H1 (cell line): ENCODE measurements around the gene TPPP3. TPM values are rescaled to one million over a fixed set of nuclear protein-coding genes. Genes with fewer than 3 reads are reported as not detected.

Source experiments
- CTCF ChIA-PET: fragments of 300-600 bp; sonication (Branson Sonifier 250); formaldehyde crosslinking; loops from one replicate; lab custom pipeline; 2021; ENCODE audit not compliant: partially characterized antibody; lab: Charles Lee
- POLR2A ChIA-PET: fragments of 300-600 bp; sonication (Branson Sonifier 250); formaldehyde crosslinking; loops from one replicate; lab custom pipeline; 2021; ENCODE audit warnings: inconsistent platforms; ENCODE audit not compliant: partially characterized antibody; lab: Charles Lee
- DNase-seq, 2 experiments: peaks; one replicate each; pipeline versions ENCODE4 v3.0.0 to v3.0.0-alpha.2; 2010 to 2022; ENCODE audit warnings: low spot score in 2 of 2, low read depth in 1 of 2, mixed read lengths in 1 of 2
- FAIRE-seq: peaks from 2 replicates; lab custom pipeline; 2011; peaks lifted over from hg19 to GRCh38; lab: Jason Lieb, UNC
- H2AFZ ChIP-seq: 2 replicates; pipeline ENCODE4 v1.8.1; 2012; ENCODE audit warnings: low read length, inconsistent platforms
- H2AK5ac ChIP-seq: 2 replicates; pipeline ENCODE4 v1.6.1; 2013; ENCODE audit warnings: low read depth, low read length
- H2BK120ac ChIP-seq: replicated peaks from 2 replicates; pipeline ENCODE3; 2013; ENCODE audit warnings: low read depth, low read length, inconsistent platforms
- H2BK12ac ChIP-seq: 2 replicates; pipeline ENCODE4 v1.6.1; 2013; ENCODE audit warnings: low read depth, low read length
- H2BK15ac ChIP-seq: 2 replicates; pipeline ENCODE4 v1.6.1; 2013; ENCODE audit warnings: low read length
- H2BK20ac ChIP-seq: 2 replicates; pipeline ENCODE4 v1.6.1; 2013; ENCODE audit warnings: low read length
- H2BK5ac ChIP-seq: 2 replicates; pipeline ENCODE4 v1.6.1; 2013; ENCODE audit warnings: low read depth, low read length
- H3K14ac ChIP-seq: 2 replicates; pipeline ENCODE4 v1.6.1; 2013; ENCODE audit warnings: inconsistent platforms; ENCODE audit not compliant: insufficient read length
- H3K18ac ChIP-seq: 2 replicates; pipeline ENCODE4 v1.6.1; 2013; ENCODE audit warnings: low read length; ENCODE audit errors: extremely low read depth
- H3K23ac ChIP-seq: 2 replicates; pipeline ENCODE4 v1.6.1; 2013; ENCODE audit warnings: inconsistent platforms; ENCODE audit not compliant: insufficient read length
- H3K23me2 ChIP-seq: 2 replicates; pipeline ENCODE4 v1.6.1; 2013; ENCODE audit warnings: low read depth, low read length
- H3K27ac ChIP-seq: 2 replicates; pipeline ENCODE4 v1.6.1; 2011; ENCODE audit warnings: low read depth, low read length, inconsistent platforms
- H3K27me3 ChIP-seq, 4 experiments: replicated peaks in 1 of 4; 1 replicate in 1 of 4; 2 replicates in 3 of 4; pipeline versions ENCODE4 v1.6.1 to v1.8.1; 2011 to 2013; ENCODE audit warnings: low read length in 3 of 4, mild to moderate bottlenecking in 3 of 4, inconsistent platforms in 2 of 4, mixed read lengths in 2 of 4, moderate library complexity in 1 of 4; ENCODE audit not compliant: control insufficient read depth in 3 of 4, insufficient read depth in 3 of 4; ENCODE audit errors: extremely low read depth in 1 of 4
- H3K36me3 ChIP-seq, 4 experiments: 2 replicates each; pipeline versions ENCODE4 v1.6.1 to v1.8.1; 2011 to 2013; ENCODE audit warnings: mild to moderate bottlenecking in 4 of 4, low read length in 3 of 4, moderate library complexity in 2 of 4, control low read depth in 1 of 4, inconsistent platforms in 1 of 4; ENCODE audit not compliant: insufficient read depth in 4 of 4, control insufficient read depth in 2 of 4
- H3K4ac ChIP-seq: replicated peaks from 2 replicates; pipeline ENCODE3; 2013; ENCODE audit warnings: low read length, low read depth, mixed read lengths, inconsistent platforms; ENCODE audit not compliant: insufficient read length
- H3K4me1 ChIP-seq, 4 experiments: replicated peaks in 1 of 4; 1 replicate in 1 of 4; 2 replicates in 3 of 4; pipeline versions ENCODE4 v1.6.1 to v1.8.1; 2011 to 2013; ENCODE audit warnings: low read length in 3 of 4, inconsistent platforms in 2 of 4, mixed read lengths in 1 of 4; ENCODE audit not compliant: insufficient read depth in 4 of 4, control insufficient read depth in 3 of 4
- H3K4me2 ChIP-seq, 2 experiments: 2 replicates each; pipeline versions ENCODE4 v1.6.1 to v1.8.1; 2011 to 2013; ENCODE audit warnings: low read depth in 2 of 2, low read length in 2 of 2, control low read depth in 1 of 2, inconsistent platforms in 1 of 2, mild to moderate bottlenecking in 1 of 2; ENCODE audit not compliant: insufficient read depth in 1 of 2
- H3K4me3 ChIP-seq, 4 experiments: fragments of 200-600, 300-600 bp in 1 of 4; sonication (generic), shearing (Covaris generic), sonication (Bioruptor Twin) in 1 of 4; 2 replicates each; pipeline versions ENCODE4 v1.5.1 to v1.8.1; 2011 to 2016; ENCODE audit warnings: low read length in 4 of 4, low read depth in 3 of 4, control low read depth in 2 of 4, inconsistent platforms in 2 of 4, mild to moderate bottlenecking in 2 of 4, mixed read lengths in 1 of 4, moderate library complexity in 1 of 4; ENCODE audit not compliant: insufficient read depth in 2 of 4; ENCODE audit errors: extremely low read depth in 1 of 4
- H3K56ac ChIP-seq: replicated peaks from 2 replicates; pipeline ENCODE3; 2013; ENCODE audit warnings: low read depth, mild to moderate bottlenecking, mixed read lengths, low read length, inconsistent platforms; ENCODE audit not compliant: insufficient read length
- H3K79me1 ChIP-seq: 2 replicates; pipeline ENCODE4 v1.6.1; 2013; ENCODE audit warnings: low read depth, low read length, control low read depth
- H3K79me2 ChIP-seq, 2 experiments: 2 replicates each; pipeline versions ENCODE4 v1.6.1 to v1.8.1; 2012 to 2013; ENCODE audit warnings: low read length in 2 of 2, mild to moderate bottlenecking in 2 of 2, inconsistent platforms in 1 of 2; ENCODE audit not compliant: insufficient read depth in 2 of 2, control insufficient read depth in 1 of 2
- H3K9ac ChIP-seq, 4 experiments: replicated peaks in 1 of 4; 1 replicate in 1 of 4; 2 replicates in 3 of 4; pipeline versions ENCODE4 v1.6.1 to v1.8.1; 2011 to 2013; ENCODE audit warnings: low read depth in 3 of 4, low read length in 3 of 4, control low read depth in 2 of 4, mild to moderate bottlenecking in 2 of 4, moderate library complexity in 2 of 4, inconsistent platforms in 1 of 4; ENCODE audit errors: extremely low read depth in 1 of 4
- H3K9me3 ChIP-seq, 2 experiments: 2 replicates each; pipeline versions ENCODE4 v1.6.1 to v1.8.1; 2012 to 2013; ENCODE audit warnings: mild to moderate bottlenecking in 2 of 2, moderate library complexity in 2 of 2, control low read depth in 1 of 2, inconsistent platforms in 1 of 2, low read depth in 1 of 2, low read length in 1 of 2, mixed read lengths in 1 of 2; ENCODE audit not compliant: insufficient read depth in 2 of 2
- H4K20me1 ChIP-seq, 2 experiments: replicated peaks in 1 of 2; 2 replicates each; pipeline versions ENCODE3 to v1.8.1; 2011 to 2013; ENCODE audit warnings: inconsistent platforms in 2 of 2, low read length in 2 of 2, mild to moderate bottlenecking in 1 of 2; ENCODE audit not compliant: insufficient read depth in 2 of 2, control insufficient read depth in 1 of 2
- H4K5ac ChIP-seq: 2 replicates; pipeline ENCODE4 v1.6.1; 2013; ENCODE audit warnings: low read length, low read depth, mixed read lengths, inconsistent platforms; ENCODE audit not compliant: insufficient read length
- H4K8ac ChIP-seq: 2 replicates; pipeline ENCODE4 v1.8.0; 2013; ENCODE audit warnings: mild to moderate bottlenecking, moderate library complexity, low read length, inconsistent platforms; ENCODE audit not compliant: insufficient read depth; ENCODE audit errors: extremely low read depth
- H4K91ac ChIP-seq: replicated peaks from 2 replicates; pipeline ENCODE3; 2013; ENCODE audit warnings: low read length, mixed read lengths, inconsistent platforms; ENCODE audit not compliant: insufficient read length
- ASH2L ChIP-seq: fragments of 200-600, 300-600 bp; sonication (generic); IDR thresholded peaks from one replicate; pipeline ENCODE4 v1.7.1; 2017; ENCODE audit warnings: low read length
- BCL11A ChIP-seq, 2 experiments: IDR thresholded peaks; one replicate each; pipeline ENCODE4 v1.6.1; 2011; ENCODE audit warnings: low read depth in 2 of 2, low read length in 2 of 2, mild to moderate bottlenecking in 2 of 2
- BRCA1 ChIP-seq: IDR thresholded peaks from 2 replicates; pipeline ENCODE4 v1.6.1; 2012; ENCODE audit warnings: low read depth, low read length, improper control_type of control experiment
- CBX5 ChIP-seq: fragments of 300-800, 300-1000 bp; sonication (generic); IDR thresholded peaks from 2 replicates; pipeline ENCODE4 v1.7.1; 2016; ENCODE audit warnings: antibody characterized with exemption, low read length, low read depth
- GTF2F1 ChIP-seq: IDR thresholded peaks from 2 replicates; pipeline ENCODE4 v1.6.1; 2012; ENCODE audit warnings: low read depth, low read length, improper control_type of control experiment, borderline replicate concordance
- KDM4A ChIP-seq: IDR thresholded peaks from one replicate; pipeline ENCODE4 v1.7.1; 2012; ENCODE audit warnings: low read depth, mild to moderate bottlenecking, moderate library complexity, low read length, inconsistent platforms; ENCODE audit not compliant: severe bottlenecking
- RFX5 ChIP-seq: IDR thresholded peaks from 2 replicates; pipeline ENCODE4 v1.6.1; 2011; ENCODE audit warnings: low read depth, low read length, improper control_type of control experiment, borderline replicate concordance
- RNF2 ChIP-seq: fragments of 200-900, 300-1000 bp; sonication (generic); IDR thresholded peaks from 2 replicates; pipeline ENCODE4 v1.7.1; 2016; ENCODE audit warnings: borderline replicate concordance, low read depth, mild to moderate bottlenecking, antibody characterized with exemption, low read length; ENCODE audit not compliant: poor library complexity, severe bottlenecking; ENCODE audit errors: missing control alignments
- SP2 ChIP-seq: IDR thresholded peaks from 2 replicates; pipeline ENCODE4 v1.6.1; 2012; ENCODE audit warnings: mild to moderate bottlenecking, low read length, inconsistent platforms
- TBP ChIP-seq: IDR thresholded peaks from 2 replicates; pipeline ENCODE4 v1.6.1; 2011; ENCODE audit warnings: low read depth, low read length, improper control_type of control experiment
- WGBS, 2 experiments: shearing (Covaris generic) in 1 of 2; methylation state at CpG; one replicate each; pipeline versions ENCODE4 v1.1.6 to v1.1.7; 2013 to 2015; ENCODE audit warnings: low lambda C conversion rate in 2 of 2, mixed read lengths in 2 of 2, inconsistent platforms in 1 of 2, low coverage in 1 of 2, missing lambda C conversion rate in 1 of 2; ENCODE audit not compliant: insufficient replicate concordance in 2 of 2, insufficient coverage in 1 of 2, insufficient read length in 1 of 2; ENCODE audit errors: extremely low coverage in 1 of 2, missing lambda C conversion rate in 1 of 2; 5-methylcytosine and 5-hydroxymethylcytosine counted together
- polyA plus RNA-seq, 7 experiments: library from polyadenylated mRNA; depleted of rRNA in 3 of 7; stranded (reverse) in 5 of 7; unstranded in 2 of 7; fragments of >200 nt in 5 of 7; fragments of 200-250 nt in 2 of 7; gene quantifications; 1 replicate in 5 of 7; 2 replicates in 1 of 7; 4 replicates in 1 of 7; pipeline versions ENCODE4 v1.2.1 to v1.2.3, GENCODE V29; 2011 to 2013; ENCODE audit warnings: missing spikeins in 2 of 7, mixed read lengths in 2 of 7
- total RNA-seq: library from RNA; stranded (reverse); fragmentation: NEBNext Ultra II Directional; extraction: Animal tissue kit (Norgen Biotek cat#: 25700); gene quantifications from 2 replicates; pipeline ENCODE4 v1.2.1, GENCODE V29; 2021

Gene TPPP3
- total and polyA plus RNA-seq, 2 of the 8 experiments (the other 6 are each of a cell fraction or from before 2014, with no cell fraction given) = 0.77 to 1.0 TPM

DNA sequence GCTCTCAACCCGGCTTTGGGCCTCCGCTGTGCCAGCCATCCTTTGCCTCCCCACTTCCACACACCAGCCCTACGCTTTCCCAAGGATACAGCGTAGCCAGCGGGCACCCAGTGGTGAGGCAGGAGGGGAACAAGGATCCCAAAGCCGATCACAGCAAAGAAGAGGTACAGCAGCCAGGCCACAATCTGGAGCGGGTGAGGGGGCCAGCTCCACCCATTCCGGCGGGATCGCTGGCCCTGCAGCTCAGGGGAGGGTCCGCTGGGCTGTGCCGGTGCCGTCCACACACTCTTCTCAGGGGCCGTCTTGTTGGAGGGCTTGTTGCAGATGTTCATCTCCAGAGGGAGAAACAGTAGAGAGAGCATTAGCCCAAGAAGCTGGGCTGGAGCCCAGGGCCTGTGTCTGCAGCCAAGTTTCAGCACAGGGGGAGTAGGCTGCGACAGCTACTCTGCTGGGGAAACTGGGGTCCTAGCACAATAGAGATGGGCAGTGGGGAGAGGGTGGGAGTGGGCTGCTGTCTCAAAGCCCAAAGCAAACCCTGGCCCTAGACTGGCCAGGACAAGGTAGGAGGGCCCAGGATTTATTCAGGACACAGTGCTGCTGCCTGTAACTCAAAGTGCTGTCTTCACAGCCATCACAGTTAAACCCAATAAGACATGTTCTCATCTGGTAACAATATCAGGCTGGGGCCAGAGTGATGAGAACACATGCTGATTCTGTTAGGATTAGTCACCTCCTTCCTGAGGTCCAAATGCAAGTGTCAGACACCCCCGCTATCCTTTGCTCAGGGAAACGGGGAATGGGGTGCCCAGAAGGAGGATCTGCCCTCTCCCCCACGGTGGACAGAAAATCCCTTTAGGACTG is 13.0 kb upstream of the TPPP3 start:
- CTCF ChIA-PET = interaction anchor here (0.5 to 32.4 kb wide), 8 partner anchors 7 to 476 kb away, joined by 3 to 476 read pairs (median 6); partner anchors contain the start of genes TPPP3 and ZDHHC1
- no peak for TF ChIP-seq SP2
- no peak for TF ChIP-seq BCL11A (IDR thresholded peaks at IDR 0.05; ENCODE audit: low read depth in 2 of 2, low read length in 2 of 2)
- no peak for TF ChIP-seq BRCA1
- no peak for TF ChIP-seq RFX5
- no peak for TF ChIP-seq KDM4A
- TF ChIP-seq CBX5 = no peak
- no peak for TF ChIP-seq RNF2
- TF ChIP-seq GTF2F1 = no peak
- TF ChIP-seq ASH2L = no peak
- no peak for TF ChIP-seq TBP

More for the DNA sequence above, 13.0 kb upstream of the TPPP3 start:
- H3K4me2 ChIP-seq = no peak overlapping the region
- H2BK12ac ChIP-seq = peak overlapping the region; percentile 27; the same call in 1 of the 2 replicates
- no peak overlapping the region for H2BK20ac ChIP-seq
- H3K36me3 ChIP-seq = no peaks in the 10 kb centered on the region
- H2AFZ ChIP-seq = no peak overlapping the region
- H2BK15ac ChIP-seq = no peak overlapping the region; the same call in 1 of the 2 replicates
- no peaks in the 10 kb centered on the region for H4K20me1 ChIP-seq
- H3K79me2 ChIP-seq = no peaks in the 10 kb centered on the region
- no peak overlapping the region for H3K27ac ChIP-seq
- H3K56ac ChIP-seq = no peak overlapping the region
- H4K5ac ChIP-seq = no peak overlapping the region
- H3K23me2 ChIP-seq = peaks cover 2% of the 10 kb centered on the region; the same call in 1 of the 2 replicates
- no peak overlapping the region for H3K9ac ChIP-seq
- H4K91ac ChIP-seq = no peak overlapping the region
- no peak overlapping the region for H3K4me3 ChIP-seq
- H2BK120ac ChIP-seq = no peak overlapping the region
- WGBS, 2 experiments = 81% methylated on average over 18 of the region's 18 CpGs; no CpG with 5 or more reads in 1 of the 2 experiments
- peaks cover 0 to 26% (median 9%) of the 10 kb centered on the region in 4 experiments; a peak in 5 of 7 replicates for H3K4me1 ChIP-seq
- H3K14ac ChIP-seq = no peak overlapping the region
- H2BK5ac ChIP-seq = no peak overlapping the region; the same call in 1 of the 2 replicates
- POLR2A ChIA-PET = interaction anchor here (0.6 to 1.6 kb wide), 5 partner anchors 8 to 32 kb away, joined by 3 to 4 read pairs (median 3); no protein-coding TSS in a partner anchor
- H3K79me1 ChIP-seq = no peaks in the 10 kb centered on the region
- peak overlapping the region; percentile 16; the same call in 1 of the 2 replicates for H2AK5ac ChIP-seq
- DNase-seq = no peak
- H3K9me3 ChIP-seq = no peaks in the 10 kb centered on the region
- no peak for FAIRE-seq
- no peak overlapping the region for H3K4ac ChIP-seq
- no peak overlapping the region for H3K23ac ChIP-seq
- no peak overlapping the region for H4K8ac ChIP-seq
- no peaks in the 10 kb centered on the region; a peak in 1 of 7 replicates for H3K27me3 ChIP-seq
- no peak overlapping the region for H3K18ac ChIP-seq
